GM19324 (cell line): ENCODE data around the gene ZBTB1.
"Not testable (repeated sequence)": the region's sequence is repeated elsewhere in the genome, so short reads cannot be mapped to it uniquely, and the experiment has no call there.

Experiments
- ATAC-seq: cut with Tn5 transposase; IDR thresholded peaks from one replicate; pipeline ENCODE4 v1.9.1; 2021; ENCODE audit warnings: mild to moderate bottlenecking, moderate library complexity; ENCODE audit not compliant: unreplicated experiment, low FRiP score

Gene ZBTB1

GRCh38 chr14:64493455-64493854 lies 11.1 kb upstream of the ZBTB1 start:
- ATAC-seq = no peak

- no peak for ATAC-seq
Observed at GRCh38 chr14:64495252-64495651, 9.3 kb upstream of the ZBTB1 start.

GRCh38 chr14:64496764-64497163 lies 7.8 kb upstream of the ZBTB1 start:
- no peak for ATAC-seq

GRCh38 chr14:64500088-64500487 lies 4.5 kb upstream of the ZBTB1 start:
- ATAC-seq = no peak

GRCh38 chr14:64501411-64502171 lies 3.0 kb upstream of the ZBTB1 start:
- ATAC-seq = no peak

GRCh38 chr14:64502456-64502855 lies 2.1 kb upstream of the ZBTB1 start:
- no peak for ATAC-seq

GRCh38 chr14:64502887-64503433 lies 1.6 kb upstream of the ZBTB1 start:
- no peak for ATAC-seq

GRCh38 chr14:64503434-64504309 lies 898 bp upstream of the ZBTB1 start, which contains the start of gene ZBTB25:
TSS of gene ZBTB25 (minus strand) at chr14:64503838. CDS start at chr14:64490533, 13,305 bp downstream.
- peak; percentile 69 for ATAC-seq

- peak; percentile 29 for ATAC-seq
Observed at GRCh38 chr14:64504897-64505794, 576 bp downstream of the ZBTB1 start.

GRCh38 chr14:64506721-64507120 lies 2.2 kb downstream of the ZBTB1 start:
- ATAC-seq = no peak

GRCh38 chr14:64507376-64508156 lies 3.0 kb downstream of the ZBTB1 start:
- ATAC-seq = no peak

GRCh38 chr14:64508215-64508776 lies 3.7 kb downstream of the ZBTB1 start:
- no peak for ATAC-seq

GRCh38 chr14:64509036-64509435 lies 4.5 kb downstream of the ZBTB1 start:
- ATAC-seq = no peak

- ATAC-seq = no peak
Observed at GRCh38 chr14:64510825-64511671, 6.5 kb downstream of the ZBTB1 start.

- ATAC-seq = no peak
Observed at GRCh38 chr14:64513271-64513670, 8.7 kb downstream of the ZBTB1 start.

GRCh38 chr14:64515053-64515452 lies 10.5 kb downstream of the ZBTB1 start:
- ATAC-seq = no peak

GRCh38 chr14:64516969-64517368 lies 12.4 kb downstream of the ZBTB1 start:
- ATAC-seq = no peak

- ATAC-seq = not testable (repeated sequence)
Observed at GRCh38 chr14:64517667-64518066, 13.1 kb downstream of the ZBTB1 start.
